Glutamatergic neuron (in vitro differentiated cells): ENCODE measurements around the gene PPP1R1B. TPM values are rescaled to one million over a fixed set of nuclear protein-coding genes. Genes with fewer than 3 reads are reported as not detected.

Experiments used
- DNase-seq: peaks from one replicate; pipeline ENCODE4 v3.0.0; 2022
- H3K27ac Mint-ChIP-seq: one replicate; pipeline ENCODE4 v1.8.0; 2020; ENCODE audit warnings: mild to moderate bottlenecking, mixed read lengths, inconsistent platforms; ENCODE audit not compliant: unreplicated experiment
- H3K27me3 Mint-ChIP-seq: one replicate; pipeline ENCODE4 v1.8.0; 2020; ENCODE audit warnings: mild to moderate bottlenecking, moderate library complexity, mixed read lengths, inconsistent platforms; ENCODE audit not compliant: unreplicated experiment
- H3K36me3 Mint-ChIP-seq: one replicate; pipeline ENCODE4 v1.8.0; 2020; ENCODE audit warnings: mild to moderate bottlenecking, mixed read lengths, inconsistent platforms; ENCODE audit not compliant: unreplicated experiment
- H3K4me1 Mint-ChIP-seq: one replicate; pipeline ENCODE4 v1.8.0; 2020; ENCODE audit warnings: mild to moderate bottlenecking, low read depth, mixed read lengths, inconsistent platforms; ENCODE audit not compliant: unreplicated experiment
- H3K4me3 Mint-ChIP-seq: one replicate; pipeline ENCODE4 v1.8.0; 2020; ENCODE audit warnings: mild to moderate bottlenecking, mixed read lengths, inconsistent platforms; ENCODE audit not compliant: unreplicated experiment
- H3K9me3 Mint-ChIP-seq: one replicate; pipeline ENCODE4 v1.8.0; 2020; ENCODE audit warnings: mild to moderate bottlenecking, moderate library complexity, mixed read lengths, inconsistent platforms; ENCODE audit not compliant: unreplicated experiment
- total RNA-seq: library from RNA; stranded (reverse); fragmentation: NEBNext Ultra II Directional; extraction: Animal tissue kit (Norgen Biotek cat#: 25700); gene quantifications from one replicate; pipeline ENCODE4 v1.2.1, GENCODE V29; 2021; ENCODE audit not compliant: unreplicated experiment
- TF ChIP-seq, protein P1 (sequence below): fragments of 200-600 bp; sonication (generic); IDR thresholded peaks from one replicate; pipeline ENCODE4 v1.5.0; 2021; ENCODE audit not compliant: partially characterized antibody, unreplicated experiment

Gene PPP1R1B
- total RNA-seq, 1 donor from 2014 or later, result not detected

DNA sequence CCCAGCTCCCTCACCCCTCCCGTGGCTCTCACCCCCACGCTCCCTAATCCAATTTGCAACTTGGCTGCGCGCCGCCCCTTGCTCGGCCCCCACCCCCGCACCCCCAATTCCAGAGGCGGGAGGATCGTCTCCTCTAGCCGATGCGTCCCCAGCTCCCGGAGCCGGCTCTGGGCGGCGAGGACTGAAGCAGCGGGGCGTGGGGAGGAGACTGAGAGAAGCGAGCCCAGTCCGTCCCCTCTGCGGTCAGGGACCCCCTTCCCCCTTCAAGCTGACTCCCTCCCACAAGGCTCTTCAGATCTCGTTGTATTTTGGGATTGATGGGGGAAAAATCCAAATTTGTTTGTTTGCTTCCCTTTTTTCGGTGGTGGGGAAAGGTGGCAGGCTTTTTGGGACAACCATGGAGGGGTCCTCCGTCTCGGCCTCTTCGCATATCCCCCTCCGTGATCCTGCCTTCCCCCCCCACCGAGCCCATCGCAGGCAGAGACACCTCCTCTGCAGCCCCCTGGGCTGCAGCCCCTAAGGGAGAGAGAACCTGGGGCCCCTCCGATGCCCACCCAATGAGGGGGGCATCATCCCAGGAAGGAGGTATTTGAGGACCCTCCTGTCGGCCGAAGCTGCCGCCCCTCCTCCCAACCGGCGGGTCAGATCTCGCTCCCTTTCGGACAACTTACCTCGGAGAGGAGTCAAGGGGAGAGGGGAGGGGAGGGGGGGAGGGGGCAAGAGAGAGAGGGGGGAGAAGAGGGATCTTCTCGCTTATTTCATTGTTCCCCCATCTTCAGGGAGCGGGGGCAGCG, 19.5 kb upstream of the PPP1R1B start:
- Mint-ChIP-seq H3K9me3 (peaks cover 6% of the 10 kb centered on the region), H3K27me3 (peaks cover 20% of the 10 kb centered on the region), H3K4me3 (peak overlapping the region; percentile 88), H3K27ac (peak overlapping the region; percentile 28), H3K36me3 (no peaks in the 10 kb centered on the region), H3K4me1 (peaks cover 27% of the 10 kb centered on the region)
- TF ChIP-seq, protein P1, sequence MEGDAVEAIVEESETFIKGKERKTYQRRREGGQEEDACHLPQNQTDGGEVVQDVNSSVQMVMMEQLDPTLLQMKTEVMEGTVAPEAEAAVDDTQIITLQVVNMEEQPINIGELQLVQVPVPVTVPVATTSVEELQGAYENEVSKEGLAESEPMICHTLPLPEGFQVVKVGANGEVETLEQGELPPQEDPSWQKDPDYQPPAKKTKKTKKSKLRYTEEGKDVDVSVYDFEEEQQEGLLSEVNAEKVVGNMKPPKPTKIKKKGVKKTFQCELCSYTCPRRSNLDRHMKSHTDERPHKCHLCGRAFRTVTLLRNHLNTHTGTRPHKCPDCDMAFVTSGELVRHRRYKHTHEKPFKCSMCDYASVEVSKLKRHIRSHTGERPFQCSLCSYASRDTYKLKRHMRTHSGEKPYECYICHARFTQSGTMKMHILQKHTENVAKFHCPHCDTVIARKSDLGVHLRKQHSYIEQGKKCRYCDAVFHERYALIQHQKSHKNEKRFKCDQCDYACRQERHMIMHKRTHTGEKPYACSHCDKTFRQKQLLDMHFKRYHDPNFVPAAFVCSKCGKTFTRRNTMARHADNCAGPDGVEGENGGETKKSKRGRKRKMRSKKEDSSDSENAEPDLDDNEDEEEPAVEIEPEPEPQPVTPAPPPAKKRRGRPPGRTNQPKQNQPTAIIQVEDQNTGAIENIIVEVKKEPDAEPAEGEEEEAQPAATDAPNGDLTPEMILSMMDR, result no peak
- DNase-seq, result peak; percentile 67

DNA sequence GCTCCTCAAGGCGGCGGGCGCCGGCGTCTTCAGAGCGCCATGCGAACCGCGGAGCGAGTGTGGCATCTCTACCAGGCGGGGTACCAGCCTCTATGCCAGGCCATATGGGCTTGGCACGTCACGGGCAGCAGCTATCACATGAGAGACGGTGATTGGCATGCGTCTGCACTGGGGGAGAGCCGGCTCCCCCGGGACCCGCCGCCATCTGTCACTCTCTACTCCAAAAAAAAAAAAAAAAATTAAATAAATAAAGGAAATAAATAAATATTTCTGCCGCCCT, 19.0 kb upstream of the PPP1R1B start, which contains the start of gene NEUROD2:
Gene NEUROD2 (minus strand): TSS at position 70 of the 280 bp plus-strand sequence. CDS start 1,321 bp downstream, outside the sequence.
- TF ChIP-seq, protein P1, result no peak
- DNase-seq, result no peak
- H3K4me3 Mint-ChIP-seq, result peak within 1 kb of the TSS; percentile 88
- H3K4me1 Mint-ChIP-seq, result peaks cover 23% of the 10 kb centered on the region
- peak within 1 kb of the TSS; percentile 60 for H3K27ac Mint-ChIP-seq
- peaks cover 3% of the 10 kb centered on the region for H3K9me3 Mint-ChIP-seq
- H3K36me3 Mint-ChIP-seq, result no peaks in the 10 kb centered on the region
- H3K27me3 Mint-ChIP-seq, result peaks cover 15% of the 10 kb centered on the region

DNA sequence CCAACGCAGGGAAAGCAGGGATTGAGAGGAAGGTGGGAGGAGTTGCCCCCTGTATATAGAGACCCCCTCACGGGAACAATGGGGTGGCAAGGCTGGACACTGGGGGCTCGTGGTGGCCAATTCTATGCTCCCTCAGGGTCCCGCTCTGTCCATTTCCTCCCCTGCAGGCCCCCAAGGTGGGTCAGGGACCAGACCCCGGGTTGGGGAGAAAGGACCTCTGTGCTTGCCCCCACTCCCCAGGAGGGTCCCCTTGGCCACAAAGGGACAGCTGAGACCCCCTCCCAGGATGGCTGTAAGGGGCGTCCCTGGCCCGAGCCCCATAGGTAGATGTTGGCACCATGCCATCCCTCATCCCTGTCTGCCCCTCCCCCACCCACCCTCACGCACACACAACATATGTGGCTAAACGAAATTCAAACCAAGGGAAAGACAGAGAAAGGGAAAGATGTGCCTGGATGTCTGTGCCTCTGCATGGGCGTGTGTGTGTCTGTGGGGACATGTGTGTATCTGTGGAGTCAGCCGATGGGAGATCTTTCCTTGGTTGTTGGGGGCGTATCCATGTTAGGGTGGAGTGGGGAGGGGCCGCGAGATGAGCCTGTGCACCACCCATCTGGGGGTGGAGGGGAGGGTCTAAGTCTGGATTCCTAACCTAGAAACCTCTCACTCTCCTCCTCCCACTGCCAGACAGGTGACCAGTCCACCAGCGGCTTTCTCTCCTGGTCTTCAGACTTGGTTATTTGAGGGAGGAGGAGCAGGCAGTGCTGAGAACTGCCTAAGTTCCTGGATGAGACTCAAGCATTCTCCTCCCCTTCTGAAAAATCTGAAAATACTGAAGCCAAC, 18.4 kb upstream of the PPP1R1B start:
- peak overlapping the region; percentile 60 for H3K27ac Mint-ChIP-seq
- H3K9me3 Mint-ChIP-seq, result peaks cover 2% of the 10 kb centered on the region
- no peaks in the 10 kb centered on the region for H3K36me3 Mint-ChIP-seq
- H3K4me3 Mint-ChIP-seq, result peak overlapping the region; percentile 75
- peaks cover 12% of the 10 kb centered on the region for H3K27me3 Mint-ChIP-seq
- TF ChIP-seq, protein P1, result no peak
- DNase-seq, result no peak
- H3K4me1 Mint-ChIP-seq, result peaks cover 23% of the 10 kb centered on the region

DNA sequence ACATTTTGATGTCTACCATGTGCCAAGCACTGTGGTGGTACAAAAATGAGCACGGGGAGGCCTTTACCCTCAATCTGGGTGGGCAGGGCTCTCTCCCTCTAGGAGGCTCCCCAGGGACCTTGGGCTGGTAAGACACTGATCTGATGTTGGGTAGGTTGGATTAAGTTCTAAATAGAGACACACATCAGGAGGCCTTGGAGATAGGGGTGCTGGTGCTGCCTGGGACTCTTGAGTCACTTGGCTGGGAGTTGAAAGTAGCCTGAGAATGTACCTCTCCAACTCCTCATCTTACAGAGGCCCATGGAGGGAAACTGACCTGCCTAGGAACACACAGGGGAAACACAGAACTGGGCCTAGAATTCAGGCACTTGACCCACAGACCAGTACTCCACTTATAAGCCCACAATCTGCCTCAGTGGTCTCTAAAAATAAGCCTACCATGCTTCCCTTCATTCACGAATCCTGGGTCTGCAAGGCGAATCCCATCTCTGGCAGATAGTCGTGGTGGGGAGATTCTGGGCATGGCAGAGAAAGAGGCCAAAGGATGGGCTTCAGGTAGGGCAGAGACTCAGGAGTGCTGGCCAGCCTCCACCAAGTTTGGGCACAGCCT, 17.2 kb upstream of the PPP1R1B start:
- Mint-ChIP-seq H3K9me3 (peaks cover 2% of the 10 kb centered on the region), H3K27ac (peak overlapping the region; percentile 14), H3K36me3 (peaks cover 2% of the 10 kb centered on the region), H3K4me1 (peaks cover 20% of the 10 kb centered on the region), H3K27me3 (peaks cover 9% of the 10 kb centered on the region), H3K4me3 (no peak overlapping the region)
- TF ChIP-seq, protein P1, result no peak
- no peak for DNase-seq
